K562 treated with DMSO at 1 percent for 12 hours (cell line): ENCODE results near the gene TMPRSS5. TPM values are rescaled to one million over a fixed set of nuclear protein-coding genes. Genes with fewer than 3 reads are reported as not detected.

Source experiments
- total RNA-seq: library from RNA; unstranded; fragments of 300-600 nt; gene quantifications from 2 replicates; pipeline ENCODE4 v1.2.3, GENCODE V29; 2022; ENCODE audit not compliant: insufficient read depth

The TMPRSS5 gene
- total RNA-seq = not detected in 2 replicates

DNA sequence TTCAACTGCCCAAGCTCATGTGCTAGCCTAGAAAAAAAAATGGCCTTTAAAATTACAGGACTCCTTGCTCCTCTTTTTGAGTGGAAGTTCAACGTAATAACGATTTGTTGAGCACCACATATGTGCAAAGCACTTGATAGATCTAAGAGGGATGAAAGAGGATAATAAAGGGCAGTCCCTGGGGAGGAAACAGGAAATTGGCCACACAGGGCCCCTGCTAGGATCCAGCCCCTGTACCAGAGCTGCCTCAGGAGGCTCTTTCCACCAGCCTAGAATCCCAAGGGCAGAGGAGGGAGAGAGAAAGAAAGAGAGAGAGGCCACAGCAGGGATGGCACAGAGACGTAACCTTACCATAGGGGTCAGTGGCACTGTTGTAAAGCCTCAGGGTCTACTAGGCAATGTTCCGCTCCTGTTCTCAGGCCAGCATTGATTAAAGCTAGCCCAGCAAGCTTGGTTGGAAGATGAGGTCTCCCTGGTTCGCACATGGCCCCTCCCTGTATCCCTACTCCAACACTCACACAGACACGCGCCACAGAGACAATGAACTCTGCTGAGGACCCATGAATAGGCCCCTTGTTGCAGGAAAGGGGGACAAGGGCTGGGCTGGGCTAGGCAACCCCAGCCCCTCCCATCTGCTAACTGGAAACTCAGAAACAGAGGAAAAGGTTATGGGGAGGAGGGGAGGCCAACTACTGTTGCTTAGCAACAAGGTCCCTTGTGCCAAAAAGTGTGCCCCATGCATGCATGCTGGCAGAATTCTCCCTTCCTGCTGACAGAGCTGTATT, at the start of gene TMPRSS5:
TSS of gene TMPRSS5 (minus strand) at position 438 of the 785 bp plus-strand sequence. CDS start at position 354, 84 bp downstream.

Other genes with a start within 250 kb of the TMPRSS5 start
- gene DRD2, start 230.9 kb downstream of the TMPRSS5 start, total RNA-seq = 0.42 TPM in 1 of 2 replicates, not detected in the other
- 8.4 and 19.5 TPM in 2 replicates for gene ZW10, start 67.4 kb upstream of the TMPRSS5 start, total RNA-seq
- not detected in 2 replicates for gene CLDN25, start 73.5 kb upstream of the TMPRSS5 start, total RNA-seq
- 8.2 and 15.8 TPM in 2 replicates for gene USP28, start 169.3 kb upstream of the TMPRSS5 start, total RNA-seq
- gene HTR3B, start 198.5 kb upstream of the TMPRSS5 start, total RNA-seq = not detected in 2 replicates